GM23338 (cell line): Measurements from ENCODE around the gene DRG2. TPM values are rescaled to one million over a fixed set of nuclear protein-coding genes. Genes with fewer than 3 reads are reported as not detected.

Source experiments
- ATAC-seq: fragments of 200-7000 bp; cut with Tn5 transposase; 3 replicates; pipeline ENCODE4 v1.9.1; 2020
- DNase-seq: peaks from one replicate; pipeline ENCODE4 v3.0.0-alpha.2; 2015; ENCODE audit warnings: low spot score
- H2AFZ ChIP-seq: fragments of 200-600 bp; sonication (generic); 2 replicates; pipeline ENCODE4 v1.8.0; 2016; ENCODE audit warnings: antibody characterized with exemption, mild to moderate bottlenecking, moderate library complexity
- H3F3A ChIP-seq: fragments of 200-600 bp; sonication (generic); replicated peaks from 2 replicates; pipeline ENCODE4 v1.8.0; 2017; ENCODE audit warnings: antibody characterized with exemption, mixed run types, low read depth
- H3K27ac ChIP-seq: fragments of 200-600 bp; sonication (generic); 2 replicates; pipeline ENCODE4 v1.6.1; 2016; ENCODE audit warnings: low read depth
- H3K27me3 ChIP-seq: fragments of 200-600 bp; sonication (generic); 2 replicates; pipeline ENCODE4 v1.8.0; 2016; ENCODE audit warnings: mild to moderate bottlenecking, mixed run types, moderate library complexity; ENCODE audit not compliant: insufficient read depth
- H3K36me3 ChIP-seq: fragments of 200-600 bp; sonication (generic); 2 replicates; pipeline ENCODE4 v1.8.0; 2016; ENCODE audit warnings: mild to moderate bottlenecking; ENCODE audit not compliant: insufficient read depth
- H3K4me1 ChIP-seq: fragments of 200-600 bp; sonication (generic); 2 replicates; pipeline ENCODE4 v1.8.0; 2016; ENCODE audit warnings: mild to moderate bottlenecking, moderate library complexity; ENCODE audit not compliant: insufficient read depth
- H3K4me2 ChIP-seq: fragments of 200-600 bp; sonication (generic); 2 replicates; pipeline ENCODE4 v1.7.1; 2017; ENCODE audit warnings: mixed run types
- H3K4me3 ChIP-seq: fragments of 200-600 bp; sonication (generic); 2 replicates; pipeline ENCODE4 v1.6.1; 2016; ENCODE audit warnings: mixed run types
- H3K79me2 ChIP-seq: fragments of 200-600 bp; sonication (generic); replicated peaks from 2 replicates; pipeline ENCODE4 v1.8.0; 2017; ENCODE audit warnings: mild to moderate bottlenecking; ENCODE audit not compliant: insufficient read depth
- H3K9me2 ChIP-seq: fragments of 200-600 bp; sonication (generic); 2 replicates; pipeline ENCODE4 v1.8.0; 2017; ENCODE audit not compliant: insufficient read depth
- H4K20me1 ChIP-seq: fragments of 200-600 bp; sonication (generic); replicated peaks from 2 replicates; pipeline ENCODE4 v1.8.0; 2017; ENCODE audit warnings: mild to moderate bottlenecking; ENCODE audit not compliant: insufficient read depth
- H3K27ac Mint-ChIP-seq: 2 replicates; pipeline ENCODE4 v1.8.0; 2020; ENCODE audit warnings: inconsistent platforms, mild to moderate bottlenecking, moderate library complexity, mixed read lengths
- H3K27me3 Mint-ChIP-seq: 3 replicates; pipeline ENCODE4 v1.8.0; 2022; ENCODE audit warnings: low read depth, mild to moderate bottlenecking, moderate library complexity, mixed read lengths, inconsistent platforms; ENCODE audit not compliant: insufficient read depth, poor library complexity
- H3K36me3 Mint-ChIP-seq: 3 replicates; pipeline ENCODE4 v1.8.0; 2021; ENCODE audit warnings: low read depth, mild to moderate bottlenecking, inconsistent platforms, moderate library complexity, mixed read lengths
- H3K4me1 Mint-ChIP-seq: 3 replicates; pipeline ENCODE4 v1.8.0; 2020; ENCODE audit warnings: mild to moderate bottlenecking, inconsistent platforms, mixed read lengths
- H3K4me3 Mint-ChIP-seq: 3 replicates; pipeline ENCODE4 v1.8.0; 2021; ENCODE audit warnings: moderate library complexity, mild to moderate bottlenecking, inconsistent platforms, mixed read lengths
- H3K9me3 Mint-ChIP-seq: 3 replicates; pipeline ENCODE4 v1.8.0; 2020; ENCODE audit warnings: moderate library complexity, mild to moderate bottlenecking, inconsistent platforms, mixed read lengths
- EZH2 ChIP-seq: fragments of 200-600 bp; sonication (generic); IDR thresholded peaks from one replicate; pipeline ENCODE4 v1.8.0; 2017; ENCODE audit warnings: antibody characterized with exemption, mild to moderate bottlenecking, low read depth; ENCODE audit not compliant: unreplicated experiment
- JUNB ChIP-seq: IDR thresholded peaks from one replicate; pipeline ENCODE4 v1.6.1; 2016; ENCODE audit warnings: antibody characterized with exemption; ENCODE audit not compliant: unreplicated experiment
- REST ChIP-seq: IDR thresholded peaks from one replicate; pipeline ENCODE4 v1.6.1; 2018; ENCODE audit warnings: antibody characterized with exemption; ENCODE audit not compliant: unreplicated experiment
- STAT1 ChIP-seq: IDR thresholded peaks from one replicate; pipeline ENCODE4 v1.6.1; 2016; ENCODE audit warnings: antibody characterized with exemption; ENCODE audit not compliant: unreplicated experiment
- ZNF331 ChIP-seq: fragments of 250-450 bp; sonication (Bioruptor Pico); IDR thresholded peaks from 2 replicates; pipeline ENCODE4 v1.5.0; 2020; ENCODE audit warnings: low read depth, mild to moderate bottlenecking, moderate library complexity
- ZNF462 ChIP-seq: fragments of 250-450 bp; sonication (Bioruptor Pico); IDR thresholded peaks from 2 replicates; pipeline ENCODE4 v1.5.0; 2020; ENCODE audit warnings: mild to moderate bottlenecking, moderate library complexity
- polyA plus RNA-seq: library from polyadenylated mRNA; unstranded; fragments of >200 nt; fragmentation: Nextera tagmentation; extraction: Ambion mirVana; gene quantifications from 2 replicates; pipeline ENCODE4 v1.2.1, GENCODE V29; 2016
- total RNA-seq: library from RNA; depleted of rRNA; stranded (reverse); fragments of >200 nt; shearing (Covaris generic); gene quantifications from 2 replicates; pipeline ENCODE4 v1.2.3, GENCODE V29; 2014
- TF ChIP-seq, protein P1 (sequence below), 2 experiments: fragments of 200-600 bp in 1 of 2; sonication (generic) in 1 of 2; conservative IDR thresholded peaks; 2 replicates each; pipeline versions ENCODE4 v1.5.1 to v1.6.1; 2016 to 2017; ENCODE audit warnings: antibody characterized with exemption in 2 of 2, low read depth in 2 of 2, mild to moderate bottlenecking in 2 of 2, moderate library complexity in 1 of 2

Gene DRG2
- total and polyA plus RNA-seq, 2 experiments from 2014 or later, result 36.2 to 48.0 TPM

DNA sequence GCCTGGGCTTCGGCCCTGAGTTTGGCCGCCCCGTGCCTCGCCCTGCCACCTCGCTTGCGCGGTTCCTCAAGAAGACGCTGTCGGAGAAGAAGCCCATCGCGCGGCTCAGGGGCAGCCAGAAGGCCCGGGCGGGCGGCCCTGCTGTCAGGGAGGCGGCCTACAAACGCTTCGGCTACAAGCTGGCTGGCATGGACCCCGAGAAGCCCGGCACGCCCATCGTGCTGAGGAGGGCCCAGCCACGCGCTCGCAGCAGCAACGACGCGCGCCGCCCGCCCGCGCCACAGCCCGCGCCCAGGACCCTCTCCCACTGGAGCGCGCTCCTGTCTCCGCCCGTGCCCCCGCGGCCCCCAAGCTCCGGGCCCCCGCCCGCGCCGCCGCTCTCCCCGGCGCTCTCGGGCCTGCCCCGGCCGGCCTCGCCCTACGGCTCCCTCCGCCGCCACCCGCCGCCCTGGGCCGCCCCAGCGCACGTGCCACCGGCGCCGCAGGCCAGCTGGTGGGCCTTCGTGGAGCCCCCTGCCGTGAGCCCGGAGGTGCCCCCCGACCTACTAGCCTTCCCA, 32.8 kb downstream of the DRG2 start:
- TF ChIP-seq ZNF331 (CRISPR knock-in tag) (no peak), EZH2 (no peak), JUNB (no peak), STAT1 (no peak), REST (no peak)
- no peak overlapping the region for H3K4me3 Mint-ChIP-seq

GRCh38 chr17:18121144-18121910, 33.6 kb downstream of the DRG2 start:
- H3K4me2 ChIP-seq, result no peak overlapping the region
- no peak overlapping the region for H3K27ac ChIP-seq
- Mint-ChIP-seq H3K27me3 (peaks cover 6% of the 10 kb centered on the region), H3K4me1 (no peaks in the 10 kb centered on the region; the same call in 2 of the 3 replicates), H3K9me3 (peaks cover 10% of the 10 kb centered on the region; the same call in 2 of the 3 replicates), H3K4me3 (no peak overlapping the region), H3K27ac (no peak overlapping the region), H3K36me3 (no peaks in the 10 kb centered on the region)
- no peak overlapping the region for H2AFZ ChIP-seq
- no peaks in the 10 kb centered on the region for H3K36me3 ChIP-seq
- H3K4me1 ChIP-seq, result no peaks in the 10 kb centered on the region
- no peaks in the 10 kb centered on the region for H3K9me2 ChIP-seq
- peak; percentile 32 for DNase-seq
- H3F3A ChIP-seq, result no peaks in the 10 kb centered on the region
- no peaks in the 10 kb centered on the region for H3K27me3 ChIP-seq
- no peak overlapping the region for H3K4me3 ChIP-seq
- peak; percentile 21; the same call in 2 of the 3 replicates for ATAC-seq
- H3K79me2 ChIP-seq, result no peaks in the 10 kb centered on the region
- no peaks in the 10 kb centered on the region for H4K20me1 ChIP-seq
- no peak for TF ChIP-seq EZH2
- TF ChIP-seq, protein P1, sequence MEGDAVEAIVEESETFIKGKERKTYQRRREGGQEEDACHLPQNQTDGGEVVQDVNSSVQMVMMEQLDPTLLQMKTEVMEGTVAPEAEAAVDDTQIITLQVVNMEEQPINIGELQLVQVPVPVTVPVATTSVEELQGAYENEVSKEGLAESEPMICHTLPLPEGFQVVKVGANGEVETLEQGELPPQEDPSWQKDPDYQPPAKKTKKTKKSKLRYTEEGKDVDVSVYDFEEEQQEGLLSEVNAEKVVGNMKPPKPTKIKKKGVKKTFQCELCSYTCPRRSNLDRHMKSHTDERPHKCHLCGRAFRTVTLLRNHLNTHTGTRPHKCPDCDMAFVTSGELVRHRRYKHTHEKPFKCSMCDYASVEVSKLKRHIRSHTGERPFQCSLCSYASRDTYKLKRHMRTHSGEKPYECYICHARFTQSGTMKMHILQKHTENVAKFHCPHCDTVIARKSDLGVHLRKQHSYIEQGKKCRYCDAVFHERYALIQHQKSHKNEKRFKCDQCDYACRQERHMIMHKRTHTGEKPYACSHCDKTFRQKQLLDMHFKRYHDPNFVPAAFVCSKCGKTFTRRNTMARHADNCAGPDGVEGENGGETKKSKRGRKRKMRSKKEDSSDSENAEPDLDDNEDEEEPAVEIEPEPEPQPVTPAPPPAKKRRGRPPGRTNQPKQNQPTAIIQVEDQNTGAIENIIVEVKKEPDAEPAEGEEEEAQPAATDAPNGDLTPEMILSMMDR (conservative IDR thresholded peaks at IDR 0.05; ENCODE audit: low read depth in 2 of 2), result no peak
- no peak for TF ChIP-seq STAT1
- TF ChIP-seq JUNB, result no peak
- no peak for TF ChIP-seq ZNF462 (CRISPR knock-in tag)

More for the DNA sequence above, 32.8 kb downstream of the DRG2 start:
- Histone ChIP-seq H3K79me2 (no peaks in the 10 kb centered on the region), H3K9me2 (no peaks in the 10 kb centered on the region), H2AFZ (no peak overlapping the region), H3K27me3 (no peaks in the 10 kb centered on the region), H3K4me1 (no peaks in the 10 kb centered on the region), H3F3A (no peaks in the 10 kb centered on the region), H4K20me1 (no peaks in the 10 kb centered on the region), H3K36me3 (no peaks in the 10 kb centered on the region), H3K4me2 (no peak overlapping the region), H3K27ac (no peak overlapping the region), H3K4me3 (no peak overlapping the region)
- H3K4me1 Mint-ChIP-seq, result no peaks in the 10 kb centered on the region; the same call in 2 of the 3 replicates
- no peaks in the 10 kb centered on the region for H3K36me3 Mint-ChIP-seq
- DNase-seq (no peak), ATAC-seq (no peak)
- H3K9me3 Mint-ChIP-seq, result peaks cover 10% of the 10 kb centered on the region; the same call in 2 of the 3 replicates
- H3K27me3 Mint-ChIP-seq, result peaks cover 6% of the 10 kb centered on the region
- H3K27ac Mint-ChIP-seq, result no peak overlapping the region
